Measurements from ENCODE around the gene ALDH1A1. TPM values are rescaled to one million over a fixed set of nuclear protein-coding genes. Genes with fewer than 3 reads are reported as not detected.

ALDH1A1 gene
- total RNA-seq, 2 experiments from 2014 or later: not detected

- intact Hi-C loops (cut with micrococcal nuclease; ENCODE audit: unreplicated experiment): no loop called here
- H4K20me1 ChIP-seq (ENCODE audit: insufficient read depth, low read length): no peaks in the 10 kb centered on the region
- ChIA-PET CTCF (ENCODE audit: unreplicated experiment) (no interaction called here), POLR2A (no interaction called here)
- no peak overlapping the region for H3K4me2 ChIP-seq (ENCODE audit: low read length)
- H3K36me3 ChIP-seq (ENCODE audit: insufficient read depth, low read length): no peaks in the 10 kb centered on the region
- H2AFZ ChIP-seq (ENCODE audit: low read length): no peak overlapping the region
- no peaks in the 10 kb centered on the region for H3K79me2 ChIP-seq (ENCODE audit: insufficient read depth, low read depth, low read length)
- no peaks in the 10 kb centered on the region for H3K9me2 ChIP-seq (ENCODE audit: insufficient read depth, low read length)
- no peaks in the 10 kb centered on the region for H3K4me1 ChIP-seq (ENCODE audit: insufficient read depth, low read length, poor library complexity, severe bottlenecking)
- TF ChIP-seq CTCF (conservative IDR thresholded peaks at IDR 0.05; ENCODE audit: low read length) (no peak), EZH2phosphoT487 (IDR thresholded peaks at IDR 0.05; ENCODE audit: borderline replicate concordance, low read depth, low read length) (no peak)
- H3K27ac ChIP-seq (ENCODE audit: low read depth, low read length, poor library complexity, severe bottlenecking): no peak overlapping the region
- no peak for DNase-seq (ENCODE audit: low spot score)
- BruUV-seq (replicated peaks): no TSS peak
- H3K4me3 ChIP-seq (ENCODE audit: low read depth, low read length, poor library complexity, severe bottlenecking): no peak overlapping the region
- H3K9me3 ChIP-seq (ENCODE audit: low read length): no peaks in the 10 kb centered on the region
Observed at GRCh38 chr9:72978744-72979143, 25.9 kb upstream of the ALDH1A1 start.

GRCh38 chr9:72977670-72978069, 24.8 kb upstream of the ALDH1A1 start:
- BruUV-seq (replicated peaks): no TSS peak
- Histone ChIP-seq H3K36me3 (ENCODE audit: insufficient read depth, low read length) (no peaks in the 10 kb centered on the region), H3K4me3 (ENCODE audit: low read depth, low read length, poor library complexity, severe bottlenecking) (no peak overlapping the region), H3K9me2 (ENCODE audit: insufficient read depth, low read length) (no peaks in the 10 kb centered on the region), H3K27ac (ENCODE audit: low read depth, low read length, poor library complexity, severe bottlenecking) (no peak overlapping the region), H3K79me2 (ENCODE audit: insufficient read depth, low read depth, low read length) (no peaks in the 10 kb centered on the region), H2AFZ (ENCODE audit: low read length) (no peak overlapping the region), H3K9me3 (ENCODE audit: low read length) (no peaks in the 10 kb centered on the region), H4K20me1 (ENCODE audit: insufficient read depth, low read length) (no peaks in the 10 kb centered on the region), H3K4me1 (ENCODE audit: insufficient read depth, low read length, poor library complexity, severe bottlenecking) (no peaks in the 10 kb centered on the region), H3K4me2 (ENCODE audit: low read length) (no peak overlapping the region)
- TF ChIP-seq EZH2phosphoT487 (IDR thresholded peaks at IDR 0.05; ENCODE audit: borderline replicate concordance, low read depth, low read length) (no peak), CTCF (conservative IDR thresholded peaks at IDR 0.05; ENCODE audit: low read length) (no peak)
- intact Hi-C loops (cut with micrococcal nuclease; ENCODE audit: unreplicated experiment): no loop called here
- ChIA-PET POLR2A (interaction anchor here (0.7 to 1.2 kb wide), 3 partner anchors 14 to 227 kb away, joined by 3 to 4 read pairs (median 4); no protein-coding TSS in a partner anchor), CTCF (ENCODE audit: unreplicated experiment) (no interaction called here)
- no peak for DNase-seq (ENCODE audit: low spot score)

- no TSS peak for BruUV-seq (replicated peaks)
- Histone ChIP-seq H3K4me1 (ENCODE audit: insufficient read depth, low read length, poor library complexity, severe bottlenecking) (no peaks in the 10 kb centered on the region), H4K20me1 (ENCODE audit: insufficient read depth, low read length) (no peaks in the 10 kb centered on the region), H3K9me3 (ENCODE audit: low read length) (no peaks in the 10 kb centered on the region), H3K79me2 (ENCODE audit: insufficient read depth, low read depth, low read length) (no peaks in the 10 kb centered on the region), H3K4me3 (ENCODE audit: low read depth, low read length, poor library complexity, severe bottlenecking) (no peak overlapping the region), H3K9me2 (ENCODE audit: insufficient read depth, low read length) (no peaks in the 10 kb centered on the region), H2AFZ (ENCODE audit: low read length) (no peak overlapping the region), H3K36me3 (ENCODE audit: insufficient read depth, low read length) (no peaks in the 10 kb centered on the region), H3K27ac (ENCODE audit: low read depth, low read length, poor library complexity, severe bottlenecking) (no peak overlapping the region), H3K4me2 (ENCODE audit: low read length) (no peak overlapping the region)
- intact Hi-C loops (cut with micrococcal nuclease; ENCODE audit: unreplicated experiment): no loop called here
- DNase-seq (ENCODE audit: low spot score): no peak
- POLR2A ChIA-PET: no interaction called here
- CTCF ChIA-PET (ENCODE audit: unreplicated experiment): no interaction called here
- no peak for TF ChIP-seq CTCF (conservative IDR thresholded peaks at IDR 0.05; ENCODE audit: low read length)
Observed at GRCh38 chr9:72974501-72974900, 21.6 kb upstream of the ALDH1A1 start.
